Neural cell (in vitro differentiated cells): ENCODE data around the gene SYK.

ENCODE experiments used
- MXI1 ChIP-seq: fragments of 450-650 bp; conservative IDR thresholded peaks from 2 replicates; pipeline ENCODE4 v1.6.1; 2014; ENCODE audit warnings: antibody characterized with exemption, mild to moderate bottlenecking; ENCODE audit not compliant: poor library complexity, severe bottlenecking
- POLR2AphosphoS5 ChIP-seq: IDR thresholded peaks from 2 replicates; pipeline ENCODE4 v1.6.1; 2012

GRCh38 chr9:90841213-90841612 lies 39.6 kb downstream of the SYK start:
- TF ChIP-seq MXI1 (no peak), POLR2AphosphoS5 (no peak)
